Activated CD4-positive, alpha-beta memory T cell treated with anti-CD3 and anti-CD28 coated beads, Interleukin-2, amount 10 ng/mL, durations not matched to agents 7 days and 5 days (primary cell): Measurements from ENCODE around the gene MT2A. TPM values are rescaled to one million over a fixed set of nuclear protein-coding genes. Genes with fewer than 3 reads are reported as not detected.

Source experiments
- CTCF ChIA-PET: fragments of 350-600 bp; sonication (Branson Sonifier 250); formaldehyde crosslinking; loops from one replicate; lab custom pipeline; 2021; ENCODE audit warnings: antibody characterized with exemption, inconsistent platforms; lab: Charles Lee
- POLR2A ChIA-PET: fragments of 350-600 bp; sonication (Branson Sonifier 250); formaldehyde crosslinking; loops from one replicate; lab custom pipeline; 2021; ENCODE audit warnings: antibody characterized with exemption; lab: Charles Lee
- DNase-seq: peaks from one replicate; pipeline ENCODE4 v3.0.0-alpha.2; 2020
- H3K27ac Mint-ChIP-seq: one replicate; pipeline ENCODE4 v1.8.0; 2021; ENCODE audit warnings: mild to moderate bottlenecking, mixed read lengths
- H3K27me3 Mint-ChIP-seq: one replicate; pipeline ENCODE4 v1.8.0; 2021; ENCODE audit warnings: mixed read lengths
- H3K36me3 Mint-ChIP-seq: one replicate; pipeline ENCODE4 v1.8.0; 2021; ENCODE audit warnings: low read depth, mixed read lengths
- H3K4me1 Mint-ChIP-seq: one replicate; pipeline ENCODE4 v1.8.0; 2021; ENCODE audit warnings: mixed read lengths
- H3K4me3 Mint-ChIP-seq: one replicate; pipeline ENCODE4 v1.8.0; 2021; ENCODE audit warnings: mild to moderate bottlenecking, mixed read lengths
- H3K9me3 Mint-ChIP-seq: one replicate; pipeline ENCODE4 v1.8.0; 2021; ENCODE audit warnings: mixed read lengths
- total RNA-seq, 2 experiments: library from RNA; stranded (reverse); gene quantifications; one replicate each; pipeline ENCODE4 v1.2.3, GENCODE V29; 2021

The MT2A gene
- total RNA-seq, 2 experiments from 2014 or later, result 47.9 to 51.4 TPM

DNA sequence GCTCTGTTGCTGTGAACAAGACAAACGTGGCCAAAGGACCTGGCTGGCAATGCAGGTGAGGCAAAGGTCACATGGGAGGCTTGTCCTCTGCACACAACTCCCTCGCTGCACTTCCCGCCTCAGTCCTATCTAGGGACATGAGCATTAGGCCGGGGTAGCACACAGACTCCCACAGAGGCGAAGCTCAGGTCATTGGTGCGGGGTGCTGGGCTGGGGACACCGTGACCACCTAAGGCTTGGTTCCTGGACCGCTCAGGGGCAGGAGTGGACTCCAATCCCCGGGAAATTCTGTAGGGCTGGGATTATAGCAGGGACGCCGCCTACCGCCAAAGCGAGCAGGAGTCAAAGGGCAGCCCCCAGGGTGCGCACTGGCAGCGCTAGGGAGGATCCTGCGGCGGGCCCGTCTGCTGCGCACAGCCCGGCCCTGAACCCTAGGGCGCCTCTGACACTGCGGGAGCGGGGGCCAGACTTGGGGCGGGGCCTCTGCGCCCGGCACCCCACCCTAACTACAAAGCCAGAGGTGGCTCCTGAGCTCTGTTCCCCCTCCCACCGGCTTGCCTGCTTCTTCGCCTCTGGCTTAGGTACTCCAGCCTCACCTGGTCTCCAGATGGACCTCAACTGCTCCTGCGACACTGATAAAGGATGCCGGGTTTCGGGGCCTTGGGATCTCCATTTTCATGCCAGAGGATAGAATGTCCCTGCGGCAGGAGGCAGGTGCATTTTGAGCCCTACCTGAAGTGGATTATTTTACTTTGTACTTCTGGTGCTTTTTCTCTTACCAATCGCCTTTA is 39.5 kb downstream of the MT2A start:
- Mint-ChIP-seq H3K4me3 (no peak overlapping the region), H3K36me3 (no peaks in the 10 kb centered on the region), H3K27ac (no peak overlapping the region), H3K27me3 (peaks cover 67% of the 10 kb centered on the region), H3K9me3 (no peaks in the 10 kb centered on the region), H3K4me1 (peaks cover 15% of the 10 kb centered on the region)
- ChIA-PET CTCF (interaction anchor here (0.6 kb wide), 1 partner anchor 1691 kb away, joined by 3 read pairs; no protein-coding TSS in a partner anchor), POLR2A (interaction anchor here (1.6 kb wide), 1 partner anchor 22 kb away, joined by 4 read pairs; the partner anchor contains the start of gene MT1E)
- no peak for DNase-seq

DNA sequence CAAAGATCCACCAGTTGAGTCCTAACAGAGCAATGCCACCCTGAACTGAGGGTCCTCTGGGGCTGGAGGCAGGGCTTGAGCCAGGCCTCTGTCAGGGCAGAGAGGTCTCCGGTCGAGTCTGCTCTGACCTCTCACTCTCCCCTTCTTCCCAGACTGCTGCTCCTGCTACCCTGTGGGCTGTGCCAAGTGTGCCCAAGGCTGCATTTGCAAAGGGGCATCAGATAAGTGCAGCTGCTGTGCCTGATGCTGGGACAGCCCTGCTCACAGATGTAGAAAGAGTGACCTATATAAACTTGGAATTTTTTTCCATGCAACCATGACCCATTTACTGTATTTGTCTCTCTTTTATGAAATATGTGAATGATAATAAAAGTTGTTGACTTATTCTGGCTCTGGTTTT is 40.9 kb downstream of the MT2A start:
- POLR2A ChIA-PET, result interaction anchor here (0.6 to 1.6 kb wide), 3 partner anchors 8 to 24 kb away, joined by 3 to 4 read pairs (median 3); partner anchors contain the start of genes MT1E and MT1F
- Mint-ChIP-seq H3K27me3 (peaks cover 65% of the 10 kb centered on the region), H3K4me1 (peaks cover under 1% of the 10 kb centered on the region), H3K27ac (no peak overlapping the region), H3K36me3 (no peaks in the 10 kb centered on the region), H3K9me3 (no peaks in the 10 kb centered on the region), H3K4me3 (no peak overlapping the region)
- DNase-seq, result no peak
- CTCF ChIA-PET, result no interaction called here

DNA sequence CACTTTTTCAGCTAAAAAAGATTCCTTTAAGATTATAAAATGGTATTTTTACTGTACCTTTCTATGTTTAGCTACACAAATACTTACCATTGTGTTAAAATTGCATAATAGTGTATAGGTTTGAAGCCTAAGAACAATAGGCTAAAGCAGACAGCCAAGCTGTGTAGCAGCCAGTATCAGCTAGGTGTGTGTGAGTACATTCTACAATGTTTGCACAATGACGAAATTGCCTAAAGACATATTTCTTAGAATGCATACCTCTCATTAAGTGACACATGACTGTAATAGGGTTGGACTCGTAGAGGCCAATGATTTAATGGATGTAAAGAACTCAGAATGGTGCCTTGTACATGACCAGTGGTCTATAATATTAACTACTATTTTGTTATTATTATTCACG is 41.4 kb downstream of the MT2A start:
- ChIA-PET CTCF (no interaction called here), POLR2A (no interaction called here)
- Mint-ChIP-seq H3K4me1 (no peaks in the 10 kb centered on the region), H3K36me3 (no peaks in the 10 kb centered on the region), H3K4me3 (no peak overlapping the region), H3K27ac (no peak overlapping the region), H3K27me3 (peaks cover 64% of the 10 kb centered on the region), H3K9me3 (no peaks in the 10 kb centered on the region)
- no peak for DNase-seq

DNA sequence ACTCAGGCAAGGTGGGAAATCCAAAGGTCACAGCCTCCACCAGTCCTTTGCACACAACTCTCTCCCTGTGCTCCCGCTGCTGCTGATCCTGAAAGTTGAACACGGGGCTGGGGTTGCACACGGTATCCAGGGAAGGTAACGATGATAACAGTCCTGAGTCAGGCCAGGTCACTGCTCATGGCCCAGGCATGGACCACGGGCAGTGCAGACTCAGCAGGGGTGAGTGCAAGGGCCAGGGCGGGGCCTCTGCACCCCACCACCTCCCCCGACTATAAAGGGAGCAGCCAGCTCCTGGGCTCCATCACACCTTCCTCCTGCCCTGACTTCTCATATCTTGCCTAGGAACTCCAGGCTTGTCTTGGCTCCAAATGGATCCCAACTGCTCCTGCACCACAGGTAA is 43.2 kb downstream of the MT2A start, which contains the start of gene MT1B:
TSS of gene MT1B (plus strand) at position 301 of the 400 bp plus-strand sequence. CDS start at position 369, 68 bp downstream.
- ChIA-PET POLR2A (no interaction called here), CTCF (no interaction called here)
- no peaks in the 10 kb centered on the region for H3K36me3 Mint-ChIP-seq
- H3K27ac Mint-ChIP-seq, result no peak within 1 kb of the TSS
- peaks cover 57% of the 10 kb centered on the region for H3K27me3 Mint-ChIP-seq
- H3K9me3 Mint-ChIP-seq, result no peaks in the 10 kb centered on the region
- H3K4me1 Mint-ChIP-seq, result no peaks in the 10 kb centered on the region
- no peak for DNase-seq
- no peak within 1 kb of the TSS for H3K4me3 Mint-ChIP-seq

DNA sequence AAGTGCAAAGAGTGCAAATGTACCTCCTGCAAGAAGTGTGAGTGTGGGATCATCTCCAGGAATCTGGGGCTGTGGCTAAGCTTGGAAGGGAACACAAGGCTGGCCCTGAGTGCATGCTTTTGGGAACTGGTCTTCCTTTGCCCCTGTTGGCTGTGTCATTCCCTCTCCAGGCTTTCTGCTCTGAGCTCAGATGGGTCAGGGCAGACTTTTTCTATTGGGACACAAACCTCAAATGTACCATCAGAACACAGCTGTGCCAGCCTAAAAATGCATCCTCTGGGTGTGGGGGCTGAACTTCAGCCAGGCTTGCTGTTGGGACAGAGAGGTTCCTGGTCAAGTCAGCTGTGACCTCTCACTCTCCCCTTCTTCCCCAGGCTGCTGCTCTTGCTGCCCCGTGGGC is 44.2 kb downstream of the MT2A start:
- no peak overlapping the region for H3K27ac Mint-ChIP-seq
- CTCF ChIA-PET, result interaction anchor here (0.6 to 2.0 kb wide), 3 partner anchors 9 to 48 kb away, joined by 3 to 7 read pairs (median 4); no protein-coding TSS in a partner anchor

DNA sequence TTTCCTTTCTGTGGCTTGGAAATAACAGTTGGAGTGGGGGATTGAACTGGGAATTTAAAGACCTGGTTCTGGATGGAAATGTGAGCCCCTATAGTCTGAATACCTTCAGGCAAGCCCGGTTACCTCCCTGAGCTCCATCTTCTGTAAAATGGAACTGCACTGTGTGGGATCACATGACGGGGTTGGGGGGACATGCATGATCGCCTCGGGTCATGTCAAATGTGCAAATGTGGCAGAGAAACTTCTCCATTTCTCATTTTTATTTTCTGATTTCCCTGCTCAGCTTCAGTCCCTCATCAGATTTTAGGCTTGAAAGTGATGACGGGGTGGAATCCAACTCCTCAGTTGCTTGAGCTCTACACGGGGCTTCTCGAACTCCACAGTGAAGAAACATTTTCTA is 44.8 kb downstream of the MT2A start:
- Mint-ChIP-seq H3K4me3 (no peak overlapping the region), H3K27me3 (peaks cover 49% of the 10 kb centered on the region), H3K4me1 (peaks cover 8% of the 10 kb centered on the region), H3K27ac (no peak overlapping the region), H3K36me3 (no peaks in the 10 kb centered on the region), H3K9me3 (no peaks in the 10 kb centered on the region)
- DNase-seq, result no peak
- ChIA-PET CTCF (interaction anchor here (0.6 to 2.0 kb wide), 3 partner anchors 9 to 47 kb away, joined by 3 to 7 read pairs (median 4); no protein-coding TSS in a partner anchor), POLR2A (interaction anchor here (1.1 kb wide), 1 partner anchor 10 kb away, joined by 3 read pairs; no protein-coding TSS in a partner anchor)

More for the DNA sequence above, 44.2 kb downstream of the MT2A start:
- no peak overlapping the region for H3K4me3 Mint-ChIP-seq
- peaks cover 49% of the 10 kb centered on the region for H3K27me3 Mint-ChIP-seq
- no peak for DNase-seq
- H3K9me3 Mint-ChIP-seq, result no peaks in the 10 kb centered on the region
- peaks cover 4% of the 10 kb centered on the region for H3K4me1 Mint-ChIP-seq
- POLR2A ChIA-PET, result interaction anchor here (1.0 to 1.1 kb wide), 2 partner anchors 9 to 30 kb away, joined by 3 read pairs; partner anchors contain the start of gene MT1X
- H3K36me3 Mint-ChIP-seq, result no peaks in the 10 kb centered on the region

DNA sequence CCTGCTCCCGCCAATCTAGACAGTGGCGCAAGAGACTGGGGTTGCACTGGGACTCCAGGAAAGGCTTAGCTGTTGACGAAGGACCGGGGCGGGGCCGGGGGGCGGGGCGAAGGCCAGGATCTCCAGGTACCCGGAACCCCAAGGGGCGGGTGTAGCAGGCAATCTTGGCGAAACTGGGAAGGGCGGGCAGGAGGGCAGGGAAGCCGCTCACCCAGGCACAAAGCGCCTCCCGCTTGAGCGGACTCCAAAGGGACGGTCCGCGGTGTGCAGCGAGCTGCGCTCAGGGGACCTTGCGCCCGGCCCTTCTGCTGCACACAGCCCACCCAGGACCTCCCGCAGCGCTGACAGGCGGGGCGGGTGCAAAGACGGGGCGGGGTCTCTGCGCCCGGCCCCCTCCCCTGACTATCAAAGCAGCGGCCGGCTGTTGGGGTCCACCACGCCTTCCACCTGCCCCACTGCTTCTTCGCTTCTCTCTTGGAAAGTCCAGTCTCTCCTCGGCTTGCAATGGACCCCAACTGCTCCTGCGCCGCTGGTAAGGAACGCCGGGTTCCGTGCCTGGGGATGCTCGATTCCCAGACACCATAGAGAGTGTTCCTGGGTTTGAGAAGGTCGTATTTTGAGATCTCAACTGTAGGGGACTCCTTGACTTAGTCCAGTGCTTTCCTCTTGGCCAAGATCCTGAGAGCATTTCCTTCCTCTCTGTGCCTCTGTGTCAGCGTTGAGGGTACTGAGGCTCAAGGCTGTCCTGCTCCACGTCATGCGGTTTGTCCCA is 49.4 kb downstream of the MT2A start, which contains the start of gene MT1F:
TSS of gene MT1F (plus strand) at position 405 of the 772 bp plus-strand sequence. CDS start at position 505, 100 bp downstream.
- Mint-ChIP-seq H3K4me1 (peaks cover 20% of the 10 kb centered on the region), H3K36me3 (no peaks in the 10 kb centered on the region), H3K27ac (peak within 1 kb of the TSS; percentile 59), H3K27me3 (peaks cover 16% of the 10 kb centered on the region), H3K4me3 (peak within 1 kb of the TSS; percentile 95), H3K9me3 (no peaks in the 10 kb centered on the region)
- DNase-seq, result peak; percentile 79
- CTCF ChIA-PET, result interaction anchor here (0.8 to 1.0 kb wide), 2 partner anchors 14 to 44 kb away, joined by 3 read pairs; no protein-coding TSS in a partner anchor
- POLR2A ChIA-PET, result interaction anchor here (1.2 to 1.5 kb wide), 3 partner anchors 9 to 21 kb away, joined by 3 to 8 read pairs (median 4); no protein-coding TSS in a partner anchor

DNA sequence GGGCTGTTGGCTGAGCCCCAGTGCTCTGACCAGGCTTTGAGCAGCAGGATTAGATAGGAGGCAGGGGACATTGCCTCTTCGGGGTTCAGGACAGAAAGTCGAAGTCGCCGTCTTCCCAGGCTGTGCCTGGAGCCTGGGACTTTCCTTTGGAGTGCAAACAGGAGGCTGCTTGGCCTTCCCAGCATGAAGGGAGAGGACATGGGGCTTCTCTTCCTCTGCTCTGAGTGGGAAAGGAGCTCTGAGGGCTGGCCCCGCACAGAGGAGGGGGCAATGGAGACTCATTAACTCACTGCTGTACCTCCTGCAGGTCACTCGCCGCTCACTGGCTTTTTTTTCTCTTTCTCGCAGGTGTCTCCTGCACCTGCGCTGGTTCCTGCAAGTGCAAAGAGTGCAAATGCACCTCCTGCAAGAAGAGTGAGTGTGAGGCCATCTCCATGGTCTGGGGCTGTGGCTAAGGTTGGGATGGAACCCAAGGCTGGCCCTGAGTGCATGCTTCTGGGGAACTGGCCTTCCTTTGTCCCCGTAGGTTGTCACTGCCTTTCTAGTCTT is 50.0 kb downstream of the MT2A start:
- Mint-ChIP-seq H3K36me3 (no peaks in the 10 kb centered on the region), H3K27ac (no peak overlapping the region), H3K27me3 (peaks cover 12% of the 10 kb centered on the region), H3K4me3 (peak overlapping the region; percentile 95), H3K4me1 (peaks cover 24% of the 10 kb centered on the region), H3K9me3 (no peaks in the 10 kb centered on the region)
- ChIA-PET POLR2A (interaction anchor here (1.2 to 1.5 kb wide), 3 partner anchors 10 to 21 kb away, joined by 3 to 8 read pairs (median 4); no protein-coding TSS in a partner anchor), CTCF (no interaction called here)
- DNase-seq, result no peak

Other genes starting within 250 kb of the MT2A start
- gene AMFR, start 183.0 kb upstream of the MT2A start, total RNA-seq, result 10 to 100 TPM; 48.8 to 51.0 TPM
- gene NUDT21, start 157.3 kb upstream of the MT2A start, total RNA-seq, result 100 to 1,000 TPM; 239 to 241 TPM
- gene OGFOD1, start 157.0 kb upstream of the MT2A start, total RNA-seq, result 10 to 100 TPM; 36.5 to 39.5 TPM
- 10 to 100 TPM; 15.6 to 18.4 TPM for gene BBS2, start 88.6 kb upstream of the MT2A start, total RNA-seq
- gene MT4, start 43.5 kb upstream of the MT2A start, total RNA-seq, result not detected
- gene MT3, start 19.1 kb upstream of the MT2A start, total RNA-seq, result 1 to 10 TPM; 1.8 to 2.5 TPM
- 10 to 100 TPM; 10.4 to 12.3 TPM for gene MT1E, start 17.2 kb downstream of the MT2A start, total RNA-seq
- gene MT1M, start 24.1 kb downstream of the MT2A start, total RNA-seq, result not detected
- gene MT1A, start 30.1 kb downstream of the MT2A start, total RNA-seq, result not detected
- gene MT1B, start 43.3 kb downstream of the MT2A start, total RNA-seq, result not detected
- gene MT1F, start 49.4 kb downstream of the MT2A start, total RNA-seq, result 10 to 100 TPM; 15.8 to 16.4 TPM
- 1 to 10 TPM; 2.2 to 2.9 TPM for gene MT1G, start 59.5 kb downstream of the MT2A start, total RNA-seq
- gene MT1H, start 61.2 kb downstream of the MT2A start, total RNA-seq, result not detected
- 10 to 100 TPM; 28.4 to 33.1 TPM for gene MT1X, start 73.9 kb downstream of the MT2A start, total RNA-seq
- 10 to 100 TPM; 66.4 to 70.1 TPM for gene NUP93, start 121.5 kb downstream of the MT2A start, total RNA-seq